GM18870 (cell line): Measurements from ENCODE around the gene FBXL7.

Experiments used
- ATAC-seq: cut with Tn5 transposase; IDR thresholded peaks from one replicate; pipeline ENCODE4 v1.9.1; 2021; ENCODE audit warnings: moderate library complexity; ENCODE audit not compliant: unreplicated experiment

FBXL7 gene

GRCh38 chr5:15746833-15747232, 246.9 kb downstream of the FBXL7 start:
- ATAC-seq, result no peak

DNA sequence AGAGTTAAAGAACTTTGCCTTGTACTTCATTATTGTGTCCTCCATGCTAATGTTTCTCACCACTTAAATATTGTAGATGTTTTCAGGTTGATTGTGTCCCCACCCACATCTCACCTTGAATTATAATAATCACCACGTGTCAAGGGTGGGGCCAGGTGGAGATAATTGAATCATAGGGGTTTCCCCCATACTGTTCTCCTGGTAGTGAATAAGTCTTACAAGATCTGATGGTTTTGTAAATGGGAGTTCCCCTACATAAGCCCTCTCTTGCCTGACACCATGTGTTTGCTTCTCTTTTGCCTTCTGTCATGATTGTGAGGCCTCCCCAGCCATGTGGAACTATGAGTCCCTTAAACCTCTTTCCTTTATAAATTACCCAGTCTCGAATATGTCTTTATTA, 248.3 kb downstream of the FBXL7 start:
- ATAC-seq, result no peak

DNA sequence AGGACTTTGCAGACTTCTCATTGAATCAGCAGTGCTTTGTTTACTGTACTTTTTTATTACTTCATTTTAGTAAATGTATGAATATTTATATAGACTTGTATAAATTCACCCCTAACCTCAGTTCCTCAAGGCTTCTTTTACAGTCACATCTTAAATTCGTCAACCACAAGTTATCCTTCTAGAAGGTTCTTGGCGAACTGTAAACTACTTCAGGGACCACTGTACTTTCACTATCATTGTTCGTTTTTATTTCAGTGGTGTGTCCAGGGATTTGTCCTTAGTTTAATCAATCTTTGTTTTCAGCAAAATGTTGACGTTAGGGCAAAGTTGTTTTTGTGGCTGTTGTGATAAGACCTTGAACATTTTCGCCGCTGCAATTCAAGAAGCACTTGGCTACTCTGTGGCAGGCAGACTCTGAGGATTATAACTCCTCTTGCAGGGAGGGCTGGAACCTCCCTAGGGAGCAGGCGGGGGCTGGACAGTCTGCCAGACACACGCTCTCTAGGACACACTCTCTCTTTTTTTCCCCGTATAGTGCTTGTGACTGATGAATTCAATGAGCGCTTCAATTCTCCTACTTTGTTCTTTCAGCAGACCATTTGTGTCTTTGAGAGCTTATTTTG, 252.8 kb downstream of the FBXL7 start:
- no peak for ATAC-seq

DNA sequence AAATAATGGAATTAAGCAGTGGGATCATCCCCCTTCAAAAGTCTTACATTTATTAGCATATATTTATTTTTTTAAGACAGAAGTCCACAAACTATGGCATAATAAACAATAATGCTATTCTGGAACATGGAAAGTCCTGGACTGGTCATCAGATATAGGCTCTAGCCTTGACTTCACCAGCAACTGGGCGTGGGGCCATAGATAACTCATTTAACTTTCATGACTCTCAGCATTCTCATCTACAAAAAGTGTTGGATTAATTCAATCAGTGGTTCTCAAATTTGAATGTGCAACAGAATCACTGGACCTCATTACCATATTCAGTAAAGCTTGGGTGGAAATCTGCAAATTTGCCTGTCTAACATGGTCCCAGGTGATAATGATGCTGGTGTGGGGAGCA, 253.8 kb downstream of the FBXL7 start:
- no peak for ATAC-seq

GRCh38 chr5:15757103-15757502, 257.1 kb downstream of the FBXL7 start:
- ATAC-seq, result no peak

DNA sequence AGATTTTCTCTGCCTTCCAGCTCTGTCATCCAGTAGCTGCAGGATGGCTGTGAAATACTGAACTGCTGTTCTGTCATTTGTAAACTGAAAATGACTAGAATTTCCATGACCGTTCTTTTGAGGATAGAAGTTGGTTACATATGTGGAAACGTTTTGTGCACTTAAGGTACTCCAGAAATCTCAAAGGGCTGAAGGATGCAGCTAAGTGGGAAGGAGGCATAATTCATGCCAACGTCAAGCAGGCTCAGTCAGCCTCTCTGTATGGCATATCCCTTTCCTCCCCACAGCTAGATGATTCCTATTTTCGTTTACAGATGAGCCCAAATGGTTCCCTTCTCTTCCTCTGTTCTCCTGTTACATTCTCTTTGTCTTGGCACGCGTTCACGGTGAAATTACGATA, 257.6 kb downstream of the FBXL7 start:
- ATAC-seq, result no peak

DNA sequence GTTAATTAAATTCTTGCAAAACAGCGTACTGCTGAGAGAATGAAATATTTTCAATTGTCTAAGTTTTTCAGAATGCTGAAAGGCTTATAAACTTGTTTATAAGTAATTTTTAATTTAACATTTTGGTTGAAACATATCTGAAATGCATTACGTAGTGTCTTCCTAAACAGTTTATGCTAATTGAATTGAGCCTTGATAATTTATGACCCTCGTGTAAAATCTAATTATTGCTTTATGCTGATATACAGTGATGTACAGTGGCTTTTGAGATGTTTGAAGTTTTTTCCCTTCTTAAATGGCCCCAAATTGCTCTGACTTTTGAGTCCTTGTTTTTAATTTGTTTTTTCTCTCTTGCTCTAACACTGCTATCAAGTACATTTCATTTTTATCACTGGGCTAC, 262.7 kb downstream of the FBXL7 start:
- no peak for ATAC-seq

DNA sequence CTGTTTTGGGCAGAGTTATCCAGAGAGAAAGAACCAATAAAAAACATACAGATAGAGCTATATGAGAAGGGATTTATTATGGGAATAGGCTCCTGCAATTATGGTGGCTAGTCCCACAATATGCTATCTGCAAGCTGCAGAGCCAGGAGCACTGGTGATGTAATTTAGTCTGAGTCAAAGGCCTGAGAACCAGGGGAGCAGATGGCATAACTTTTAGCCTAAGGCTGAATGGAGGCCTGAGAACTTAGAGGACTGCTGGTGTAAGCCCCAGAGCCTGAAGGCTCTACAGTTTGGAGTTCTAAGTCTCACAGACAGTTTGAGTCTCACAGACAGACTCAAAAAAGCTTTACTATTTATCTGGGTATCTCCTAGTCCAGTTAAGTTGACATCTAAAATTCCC, 263.8 kb downstream of the FBXL7 start:
- ATAC-seq, result no peak

DNA sequence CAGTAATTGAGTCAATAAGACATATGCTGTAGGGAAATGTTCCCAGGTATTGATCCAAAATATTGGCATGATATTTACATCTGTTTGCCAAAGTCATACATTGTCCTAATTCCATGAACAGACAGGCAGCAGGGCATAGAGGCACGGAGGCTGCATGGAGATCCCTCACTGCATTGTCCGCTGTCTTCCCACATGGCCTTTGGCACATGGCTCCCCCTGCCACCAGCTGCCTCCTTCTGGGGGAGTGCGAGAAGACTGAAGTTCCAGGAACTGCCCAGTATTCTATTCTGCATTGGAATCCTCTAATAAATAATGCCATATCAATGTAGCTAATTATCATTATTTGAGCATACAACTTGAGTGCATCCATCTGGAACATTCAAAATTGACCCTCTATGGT, 269.0 kb downstream of the FBXL7 start:
- no peak for ATAC-seq

DNA sequence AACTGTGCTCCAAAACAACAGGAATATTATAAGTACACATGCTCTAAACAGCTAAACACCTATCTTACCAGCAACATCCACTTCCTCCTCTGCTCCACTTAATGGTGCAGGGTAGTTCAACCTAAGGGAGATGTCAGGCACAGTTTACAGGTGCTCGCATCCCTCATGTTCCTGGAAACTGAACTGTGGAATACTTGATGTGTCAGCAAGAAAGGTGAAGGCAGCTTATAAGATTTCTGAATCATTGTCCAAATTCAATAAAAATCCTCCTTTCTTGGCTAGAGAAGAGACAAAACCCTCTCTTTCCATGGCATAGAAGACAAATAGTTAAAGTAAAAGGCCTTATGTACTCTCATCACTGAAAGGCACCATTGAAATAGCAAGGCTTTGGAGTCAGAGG, 272.2 kb downstream of the FBXL7 start:
- no peak for ATAC-seq

GRCh38 chr5:15774632-15775031, 274.7 kb downstream of the FBXL7 start:
- ATAC-seq, result no peak

DNA sequence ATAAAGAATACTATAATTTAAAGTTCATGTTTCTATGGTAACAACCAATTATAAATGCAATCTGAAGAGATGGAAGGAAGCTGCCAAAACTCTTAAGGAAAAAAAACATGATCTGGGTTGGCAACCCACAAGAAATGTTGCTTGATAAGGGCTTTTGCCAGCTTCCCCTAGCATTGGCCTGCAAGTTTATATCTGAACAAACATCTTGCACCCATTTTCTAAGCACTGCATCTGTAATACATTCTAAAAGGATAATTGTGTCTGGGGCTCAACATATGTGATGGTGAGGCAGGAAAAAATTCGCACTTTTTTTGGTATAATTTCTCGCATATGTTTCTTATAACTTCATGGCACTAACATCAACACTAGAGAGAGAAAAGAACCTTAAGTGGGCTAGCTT, 276.4 kb downstream of the FBXL7 start:
- ATAC-seq, result no peak

GRCh38 chr5:15783734-15784133, 283.8 kb downstream of the FBXL7 start:
- ATAC-seq, result no peak

DNA sequence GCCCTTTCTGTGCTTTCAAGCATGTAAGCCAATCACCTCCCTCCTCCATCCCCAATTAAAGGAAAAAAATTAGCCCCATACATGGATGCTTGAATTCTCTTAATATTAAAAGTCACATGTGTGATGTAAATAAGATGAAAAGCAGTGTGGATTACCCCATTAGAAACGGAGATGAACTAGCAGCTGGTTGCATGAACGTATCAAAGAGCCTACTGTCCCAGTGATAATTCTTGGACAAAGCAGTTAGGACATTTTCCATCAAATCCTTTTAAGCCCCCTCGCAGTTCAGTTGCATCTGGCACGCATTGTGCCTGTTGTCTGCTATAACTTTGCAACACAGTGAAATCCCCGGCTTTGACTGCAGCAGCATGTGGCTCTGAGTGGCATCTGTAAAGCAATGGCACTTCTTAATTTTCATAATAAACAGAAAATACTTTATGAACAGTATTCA, 285.6 kb downstream of the FBXL7 start:
- no peak for ATAC-seq

GRCh38 chr5:15786326-15786725, 286.3 kb downstream of the FBXL7 start:
- ATAC-seq, result no peak

GRCh38 chr5:15786884-15787283, 286.9 kb downstream of the FBXL7 start:
- ATAC-seq, result no peak

- no peak for ATAC-seq
These were observed 287.7 kb downstream of the FBXL7 start for GRCh38 chr5:15787681-15788080.

DNA sequence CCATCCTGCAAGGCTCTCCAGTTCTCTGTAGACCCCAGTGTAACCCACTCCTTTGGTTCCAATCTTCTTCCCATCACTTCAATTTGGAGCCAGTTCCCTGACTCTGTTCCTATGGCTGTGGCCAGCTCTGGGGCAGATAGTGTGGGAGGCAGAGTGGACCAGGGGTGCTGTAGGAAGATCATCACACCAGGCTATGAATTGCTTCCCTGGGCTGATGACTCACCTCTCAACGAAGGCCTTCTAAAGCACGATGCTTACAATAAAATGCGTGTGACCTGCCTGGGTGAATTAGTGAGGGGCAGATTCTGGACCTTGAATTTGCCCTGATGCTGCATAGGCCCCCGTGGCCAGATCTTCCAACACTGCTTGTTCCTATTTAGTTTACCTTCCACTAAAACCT, 289.7 kb downstream of the FBXL7 start:
- ATAC-seq, result no peak

DNA sequence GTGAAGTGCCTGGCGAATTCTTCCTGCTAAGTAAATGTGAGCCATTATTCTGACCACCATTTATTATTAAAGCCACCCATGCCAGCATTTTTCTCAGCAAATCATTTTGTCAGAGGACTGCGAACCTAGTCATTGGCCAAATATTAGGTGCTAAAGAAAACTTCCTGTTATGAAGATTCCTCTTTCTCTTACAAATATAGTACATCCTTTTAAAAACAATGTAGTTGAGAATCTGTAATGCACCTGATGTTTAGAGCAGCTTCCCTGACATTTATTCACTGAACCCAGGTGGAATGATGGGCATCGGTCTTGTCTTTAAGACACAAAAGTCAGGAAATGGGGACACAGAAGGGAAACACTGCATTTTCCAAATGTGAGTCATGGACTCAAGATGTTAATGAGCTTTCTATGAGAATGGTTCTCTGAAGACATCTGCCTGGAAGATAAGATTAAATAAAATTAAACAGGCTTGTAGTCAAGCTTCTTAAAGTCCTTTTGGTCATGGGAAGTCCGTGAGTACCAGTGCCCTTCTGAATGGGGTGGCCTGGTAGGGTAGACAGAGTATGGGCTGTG, 290.6 kb downstream of the FBXL7 start:
- ATAC-seq, result no peak

- ATAC-seq, result no peak
These were observed 291.3 kb downstream of the FBXL7 start for GRCh38 chr5:15791274-15791673.

GRCh38 chr5:15791859-15792258, 291.9 kb downstream of the FBXL7 start:
- no peak for ATAC-seq

DNA sequence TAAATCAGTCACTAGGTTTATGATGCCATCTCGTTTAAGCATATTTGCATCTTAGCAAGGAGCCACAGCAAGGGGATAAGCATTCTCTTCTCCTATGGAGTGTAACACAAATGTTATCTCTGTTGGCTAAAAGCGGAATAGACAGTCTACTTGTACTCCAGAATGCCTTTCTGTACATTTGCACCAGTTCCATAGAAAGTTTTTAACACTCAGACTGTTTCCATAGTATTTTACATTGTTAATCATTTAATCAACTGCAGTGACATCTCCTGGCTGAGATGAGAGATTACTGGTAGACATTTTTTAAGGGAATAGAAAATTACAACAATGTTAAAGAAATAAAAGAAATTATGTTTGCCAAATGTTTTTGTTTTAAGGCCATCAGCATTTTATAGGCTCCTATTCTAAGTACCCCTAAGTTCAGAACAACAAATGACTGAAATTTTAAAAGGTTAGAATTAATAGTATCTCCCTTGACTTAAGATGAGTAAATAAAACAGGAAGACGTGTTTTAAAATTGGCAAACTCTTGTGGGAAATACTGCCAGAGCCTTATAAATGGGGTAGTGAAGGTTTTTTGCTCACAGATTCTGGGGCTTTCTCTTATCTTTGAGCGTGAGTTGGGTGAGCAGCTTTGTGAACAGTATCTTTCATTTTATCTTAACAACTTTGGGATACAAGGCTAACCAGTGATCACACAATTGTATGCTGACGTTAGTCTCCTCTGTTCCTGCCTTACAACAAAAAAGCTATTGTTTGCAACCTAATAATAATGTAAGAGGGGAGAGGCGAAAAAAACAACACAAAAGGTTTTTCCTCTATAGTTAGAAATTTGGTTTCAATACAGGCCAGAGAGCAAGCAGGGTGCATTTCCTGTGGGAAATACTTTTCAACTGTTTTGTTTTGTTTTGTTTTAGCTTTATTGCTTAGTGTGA, 294.3 kb downstream of the FBXL7 start:
- no peak for ATAC-seq
